ENCODE measurements around the gene NPLOC4. TPM values are rescaled to one million over a fixed set of nuclear protein-coding genes. Genes with fewer than 3 reads are reported as not detected.

NPLOC4 gene
- total and polyA plus RNA-seq, 2 of the 13 experiments (the other 11 are each of a cell fraction or from before 2014, with no cell fraction given) = 57.0 to 97.0 TPM

GRCh38 chr17:81570964-81571363, 65.9 kb downstream of the NPLOC4 start:
- no peaks in the 10 kb centered on the region for H3K9me3 ChIP-seq (ENCODE audit: low read length)
- 95% methylated on average over 11 of the region's 11 CpGs for WGBS (ENCODE audit: low lambda C conversion rate)
- H3K4me1 ChIP-seq (ENCODE audit: insufficient read depth, low read length) = peaks cover 9% of the 10 kb centered on the region
- intact Hi-C loops (cut with micrococcal nuclease; ENCODE audit: unreplicated experiment) = no loop called here
- FAIRE-seq (no peak), DNase-seq (ENCODE audit: low spot score) (no peak), ATAC-seq (no peak)
- H3K4me2 ChIP-seq (ENCODE audit: low read depth, low read length) = no peak overlapping the region
- no peak overlapping the region for H3K27ac ChIP-seq (ENCODE audit: extremely low read length, insufficient read depth, low read length)
- no peak overlapping the region for H3K9ac ChIP-seq (ENCODE audit: insufficient read depth, low read depth, low read length)
- ChIA-PET POLR2A (interaction anchor here (1.2 kb wide), 1 partner anchor 18 kb away, joined by 3 read pairs; no protein-coding TSS in a partner anchor), CTCF (ENCODE audit: low intra/inter-chr PET ratio, low total read pairs) (no interaction called here)
- H3K27me3 ChIP-seq (ENCODE audit: control insufficient read depth in 1 of 2, insufficient read depth in 2 of 2, low read length in 2 of 2) = no peaks in the 10 kb centered on the region
- in situ Hi-C loops (cut with HindIII; ENCODE audit: extremely low pct_ligation_motif_present, low pct_unique_long_range_greater_than_20kb) = no loop called here
- TF ChIP-seq ZNF282 (IDR thresholded peaks at IDR 0.05; ENCODE audit: partially characterized antibody) (no peak), GTF3A (CRISPR knock-in tag; conservative IDR thresholded peaks at IDR 0.05) (no peak), SIN3B (IDR thresholded peaks at IDR 0.05; ENCODE audit: low read length) (no peak), NR2C2 (CRISPR knock-in tag; IDR thresholded peaks at IDR 0.05; ENCODE audit: borderline replicate concordance) (no peak), PREB (CRISPR knock-in tag; IDR thresholded peaks at IDR 0.05) (no peak), ZFY (CRISPR knock-in tag; IDR thresholded peaks at IDR 0.05) (no peak)
- H2AFZ ChIP-seq (ENCODE audit: low read length) = no peak overlapping the region
- H3K36me3 ChIP-seq (replicated peaks in 1 of 2; ENCODE audit: control insufficient read depth in 1 of 2, insufficient read depth in 2 of 2, low read length in 2 of 2) = peaks cover 57 to 85% of the 10 kb centered on the region in 2 experiments
- peaks cover 11% of the 10 kb centered on the region for H3K79me2 ChIP-seq (ENCODE audit: insufficient read depth, low read length)
- H3K4me3 ChIP-seq (replicated peaks in 1 of 3; ENCODE audit: insufficient read depth in 1 of 3, low read depth in 2 of 3, low read length in 3 of 3) = no peak overlapping the region
- no peaks in the 10 kb centered on the region for H4K20me1 ChIP-seq (ENCODE audit: insufficient read depth, low read length)
- BruUV-seq (replicated peaks) = no TSS peak

GRCh38 chr17:81569986-81570514, 66.9 kb downstream of the NPLOC4 start:
- WGBS (ENCODE audit: low lambda C conversion rate) = 97% methylated on average over 17 of the region's 18 CpGs
- Histone ChIP-seq H3K27me3 (ENCODE audit: control insufficient read depth in 1 of 2, insufficient read depth in 2 of 2, low read length in 2 of 2) (no peaks in the 10 kb centered on the region), H3K9ac (ENCODE audit: insufficient read depth, low read depth, low read length) (no peak overlapping the region), H3K4me2 (ENCODE audit: low read depth, low read length) (no peak overlapping the region), H3K27ac (ENCODE audit: extremely low read length, insufficient read depth, low read length) (no peak overlapping the region), H2AFZ (ENCODE audit: low read length) (no peak overlapping the region), H4K20me1 (ENCODE audit: insufficient read depth, low read length) (no peaks in the 10 kb centered on the region), H3K9me3 (ENCODE audit: low read length) (no peaks in the 10 kb centered on the region), H3K4me3 (replicated peaks in 1 of 3; ENCODE audit: insufficient read depth in 1 of 3, low read depth in 2 of 3, low read length in 3 of 3) (no peak overlapping the region), H3K79me2 (ENCODE audit: insufficient read depth, low read length) (peaks cover 8% of the 10 kb centered on the region), H3K4me1 (ENCODE audit: insufficient read depth, low read length) (no peaks in the 10 kb centered on the region; the same call in 1 of the 2 replicates), H3K36me3 (replicated peaks in 1 of 2; ENCODE audit: control insufficient read depth in 1 of 2, insufficient read depth in 2 of 2, low read length in 2 of 2) (peaks cover 61 to 87% of the 10 kb centered on the region in 2 experiments)
- POLR2A ChIA-PET = interaction anchor here (1.2 kb wide), 1 partner anchor 18 kb away, joined by 3 read pairs; no protein-coding TSS in a partner anchor
- FAIRE-seq = no peak
- in situ Hi-C loops (cut with HindIII; ENCODE audit: extremely low pct_ligation_motif_present, low pct_unique_long_range_greater_than_20kb) (no loop called here), intact Hi-C loops (cut with micrococcal nuclease; ENCODE audit: unreplicated experiment) (no loop called here)
- no peak for ATAC-seq
- DNase-seq (ENCODE audit: low spot score) = no peak
- TF ChIP-seq AGO2 (optimal IDR thresholded peaks at IDR 0.05; ENCODE audit: low read depth, low read length) (peak; percentile 26), JUN (CRISPR knock-in tag; IDR thresholded peaks at IDR 0.05) (no peak)
- BruUV-seq (replicated peaks) = no TSS peak
- CTCF ChIA-PET (ENCODE audit: low intra/inter-chr PET ratio, low total read pairs) = no interaction called here

Data from HepG2 (cell line).